ENCODE results near the gene ZNF611.

DNA sequence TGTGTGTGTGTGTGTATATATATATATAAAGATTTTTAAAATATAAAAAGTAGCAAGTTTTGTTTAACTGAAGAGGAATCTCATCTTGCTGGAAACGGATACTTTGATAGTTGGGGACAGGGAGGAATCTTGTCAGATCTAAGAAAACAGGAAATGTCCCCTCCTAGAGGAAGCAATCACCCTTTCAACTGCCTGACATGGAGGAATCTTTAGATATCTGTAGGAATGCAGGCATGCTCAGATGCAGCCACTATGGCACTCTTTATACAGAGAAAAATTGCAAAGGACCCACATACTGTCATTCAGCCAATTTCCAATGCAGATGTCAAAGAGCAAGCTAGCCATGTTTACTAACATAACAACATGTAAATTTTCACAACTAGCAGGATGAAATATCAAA, 38.8 kb downstream of the ZNF611 start:
- TF ChIP-seq, protein P1, sequence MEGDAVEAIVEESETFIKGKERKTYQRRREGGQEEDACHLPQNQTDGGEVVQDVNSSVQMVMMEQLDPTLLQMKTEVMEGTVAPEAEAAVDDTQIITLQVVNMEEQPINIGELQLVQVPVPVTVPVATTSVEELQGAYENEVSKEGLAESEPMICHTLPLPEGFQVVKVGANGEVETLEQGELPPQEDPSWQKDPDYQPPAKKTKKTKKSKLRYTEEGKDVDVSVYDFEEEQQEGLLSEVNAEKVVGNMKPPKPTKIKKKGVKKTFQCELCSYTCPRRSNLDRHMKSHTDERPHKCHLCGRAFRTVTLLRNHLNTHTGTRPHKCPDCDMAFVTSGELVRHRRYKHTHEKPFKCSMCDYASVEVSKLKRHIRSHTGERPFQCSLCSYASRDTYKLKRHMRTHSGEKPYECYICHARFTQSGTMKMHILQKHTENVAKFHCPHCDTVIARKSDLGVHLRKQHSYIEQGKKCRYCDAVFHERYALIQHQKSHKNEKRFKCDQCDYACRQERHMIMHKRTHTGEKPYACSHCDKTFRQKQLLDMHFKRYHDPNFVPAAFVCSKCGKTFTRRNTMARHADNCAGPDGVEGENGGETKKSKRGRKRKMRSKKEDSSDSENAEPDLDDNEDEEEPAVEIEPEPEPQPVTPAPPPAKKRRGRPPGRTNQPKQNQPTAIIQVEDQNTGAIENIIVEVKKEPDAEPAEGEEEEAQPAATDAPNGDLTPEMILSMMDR (IDR thresholded peaks at IDR 0.05) = no peak
- TF ChIP-seq POLR2A (IDR thresholded peaks at IDR 0.05) = no peak
